ENCODE data around the gene OR5K1. TPM values are rescaled to one million over a fixed set of nuclear protein-coding genes. Genes with fewer than 3 reads are reported as not detected.

Gene OR5K1
- total RNA-seq, 1 donor from 2014 or later, result not detected

DNA sequence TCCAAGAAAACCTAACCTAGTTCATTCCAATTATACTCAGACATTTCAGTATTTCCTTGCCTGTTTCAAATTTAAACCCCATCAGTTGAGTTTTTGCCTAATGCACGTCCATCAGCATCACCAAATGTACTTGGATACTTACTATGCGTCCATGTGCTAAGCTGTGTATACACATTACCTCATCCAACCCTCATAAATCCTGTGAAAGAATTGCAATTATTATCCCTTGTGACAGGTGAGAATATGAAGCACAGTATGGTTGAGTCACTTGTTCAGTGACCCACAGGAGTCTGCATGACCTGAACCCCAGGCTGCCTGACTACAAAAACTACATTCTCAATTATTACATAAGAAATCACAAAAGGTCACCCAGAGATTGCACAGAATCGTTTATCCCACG is 37.0 kb downstream of the OR5K1 start:
- H3K27ac Mint-ChIP-seq (ENCODE audit: unreplicated experiment), result no peak overlapping the region
- peaks cover 46% of the 10 kb centered on the region for H3K27me3 Mint-ChIP-seq (ENCODE audit: unreplicated experiment)
- H3K4me1 Mint-ChIP-seq (ENCODE audit: unreplicated experiment), result no peaks in the 10 kb centered on the region
- no peak for DNase-seq (ENCODE audit: extremely low spot score, unreplicated experiment)
- no peaks in the 10 kb centered on the region for H3K9me3 Mint-ChIP-seq (ENCODE audit: unreplicated experiment)
- H3K4me3 Mint-ChIP-seq (ENCODE audit: unreplicated experiment), result no peak overlapping the region
- no peaks in the 10 kb centered on the region for H3K36me3 Mint-ChIP-seq (ENCODE audit: unreplicated experiment)
- TF ChIP-seq, protein P1, sequence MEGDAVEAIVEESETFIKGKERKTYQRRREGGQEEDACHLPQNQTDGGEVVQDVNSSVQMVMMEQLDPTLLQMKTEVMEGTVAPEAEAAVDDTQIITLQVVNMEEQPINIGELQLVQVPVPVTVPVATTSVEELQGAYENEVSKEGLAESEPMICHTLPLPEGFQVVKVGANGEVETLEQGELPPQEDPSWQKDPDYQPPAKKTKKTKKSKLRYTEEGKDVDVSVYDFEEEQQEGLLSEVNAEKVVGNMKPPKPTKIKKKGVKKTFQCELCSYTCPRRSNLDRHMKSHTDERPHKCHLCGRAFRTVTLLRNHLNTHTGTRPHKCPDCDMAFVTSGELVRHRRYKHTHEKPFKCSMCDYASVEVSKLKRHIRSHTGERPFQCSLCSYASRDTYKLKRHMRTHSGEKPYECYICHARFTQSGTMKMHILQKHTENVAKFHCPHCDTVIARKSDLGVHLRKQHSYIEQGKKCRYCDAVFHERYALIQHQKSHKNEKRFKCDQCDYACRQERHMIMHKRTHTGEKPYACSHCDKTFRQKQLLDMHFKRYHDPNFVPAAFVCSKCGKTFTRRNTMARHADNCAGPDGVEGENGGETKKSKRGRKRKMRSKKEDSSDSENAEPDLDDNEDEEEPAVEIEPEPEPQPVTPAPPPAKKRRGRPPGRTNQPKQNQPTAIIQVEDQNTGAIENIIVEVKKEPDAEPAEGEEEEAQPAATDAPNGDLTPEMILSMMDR (IDR thresholded peaks at IDR 0.05), result no peak

DNA sequence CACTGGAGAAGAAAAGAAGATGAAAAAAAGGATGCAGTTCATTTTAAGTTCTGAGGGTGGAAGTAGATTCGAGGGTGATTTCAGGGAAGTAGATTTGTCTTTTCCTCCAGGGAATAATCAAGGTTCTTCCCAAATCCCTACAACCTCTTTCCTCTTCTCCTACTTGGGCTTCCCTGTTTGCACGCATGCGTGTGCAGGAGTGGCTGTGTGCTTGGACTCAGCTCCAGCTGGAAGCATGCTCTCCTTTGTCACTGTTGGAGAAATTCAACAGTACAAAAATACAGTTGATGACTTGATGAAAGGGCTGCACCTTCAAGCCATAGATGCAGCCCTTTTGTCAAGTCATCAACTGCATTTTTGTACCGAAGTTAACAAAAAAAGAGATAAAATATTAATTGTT is 38.3 kb downstream of the OR5K1 start:
- Mint-ChIP-seq H3K4me3 (ENCODE audit: unreplicated experiment) (no peak overlapping the region), H3K27me3 (ENCODE audit: unreplicated experiment) (peaks cover 41% of the 10 kb centered on the region), H3K4me1 (ENCODE audit: unreplicated experiment) (no peaks in the 10 kb centered on the region), H3K36me3 (ENCODE audit: unreplicated experiment) (no peaks in the 10 kb centered on the region), H3K9me3 (ENCODE audit: unreplicated experiment) (no peaks in the 10 kb centered on the region), H3K27ac (ENCODE audit: unreplicated experiment) (no peak overlapping the region)
- TF ChIP-seq, protein P1 (IDR thresholded peaks at IDR 0.05), result no peak
- DNase-seq (ENCODE audit: extremely low spot score, unreplicated experiment), result no peak

DNA sequence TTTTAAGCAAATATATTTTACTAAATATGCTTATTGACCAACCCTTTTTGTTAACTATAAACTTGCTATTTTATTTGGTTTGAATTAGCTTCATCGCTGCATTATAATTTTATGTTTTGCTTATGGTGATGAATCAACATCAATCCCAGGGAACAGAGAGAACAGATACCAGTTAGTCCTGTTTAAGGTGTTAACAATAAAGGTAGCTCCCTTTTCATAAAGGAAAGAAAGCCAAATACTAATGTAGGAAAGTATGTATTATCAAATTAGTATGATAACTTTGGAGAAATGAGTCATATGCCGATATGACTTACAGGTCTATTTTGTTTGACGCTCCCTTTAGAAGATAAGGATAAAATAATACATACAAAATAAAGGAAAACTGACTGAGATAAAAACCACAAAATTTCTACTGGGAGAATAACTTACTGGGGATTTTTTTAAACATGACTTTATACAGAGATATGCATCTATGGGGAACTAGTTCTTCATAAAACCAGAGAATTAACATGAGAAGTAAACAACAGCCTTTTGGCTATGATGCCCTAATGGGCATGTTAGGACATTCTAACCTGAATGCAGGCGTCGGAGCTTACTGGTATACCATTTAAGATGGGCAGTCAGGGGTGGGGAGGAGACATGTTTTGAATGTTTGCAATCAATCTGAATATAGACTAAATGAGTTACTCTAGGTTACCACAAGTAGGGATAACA is 39.0 kb downstream of the OR5K1 start:
- no peaks in the 10 kb centered on the region for H3K9me3 Mint-ChIP-seq (ENCODE audit: unreplicated experiment)
- H3K4me3 Mint-ChIP-seq (ENCODE audit: unreplicated experiment), result no peak overlapping the region
- no peak for DNase-seq (ENCODE audit: extremely low spot score, unreplicated experiment)
- H3K27ac Mint-ChIP-seq (ENCODE audit: unreplicated experiment), result no peak overlapping the region
- TF ChIP-seq, protein P1 (IDR thresholded peaks at IDR 0.05), result no peak
- no peaks in the 10 kb centered on the region for H3K4me1 Mint-ChIP-seq (ENCODE audit: unreplicated experiment)
- peaks cover 39% of the 10 kb centered on the region for H3K27me3 Mint-ChIP-seq (ENCODE audit: unreplicated experiment)
- no peaks in the 10 kb centered on the region for H3K36me3 Mint-ChIP-seq (ENCODE audit: unreplicated experiment)

DNA sequence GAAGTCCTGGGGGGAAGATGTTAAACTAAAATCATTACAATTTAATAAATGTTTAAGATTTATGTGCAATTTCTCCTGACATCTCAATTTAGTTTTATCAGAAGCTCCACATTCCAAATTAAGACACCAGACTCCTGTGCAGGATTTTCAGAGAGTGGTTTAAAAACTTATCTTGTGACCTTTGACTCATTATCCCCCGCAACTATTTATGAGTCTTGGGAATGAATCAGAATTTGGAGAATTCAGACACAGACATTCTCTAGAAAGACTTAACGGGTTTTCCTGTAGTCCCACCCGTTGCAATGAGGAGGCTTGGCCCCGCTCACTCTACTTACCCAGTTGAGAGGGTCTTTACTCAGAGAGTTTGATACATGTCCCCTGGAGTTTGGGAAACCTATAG is 41.5 kb downstream of the OR5K1 start:
- TF ChIP-seq, protein P1 (IDR thresholded peaks at IDR 0.05), result no peak
- Mint-ChIP-seq H3K4me3 (ENCODE audit: unreplicated experiment) (no peak overlapping the region), H3K36me3 (ENCODE audit: unreplicated experiment) (peaks cover 4% of the 10 kb centered on the region), H3K27me3 (ENCODE audit: unreplicated experiment) (peaks cover 19% of the 10 kb centered on the region), H3K4me1 (ENCODE audit: unreplicated experiment) (no peaks in the 10 kb centered on the region), H3K27ac (ENCODE audit: unreplicated experiment) (no peak overlapping the region), H3K9me3 (ENCODE audit: unreplicated experiment) (no peaks in the 10 kb centered on the region)
- DNase-seq (ENCODE audit: extremely low spot score, unreplicated experiment), result no peak

DNA sequence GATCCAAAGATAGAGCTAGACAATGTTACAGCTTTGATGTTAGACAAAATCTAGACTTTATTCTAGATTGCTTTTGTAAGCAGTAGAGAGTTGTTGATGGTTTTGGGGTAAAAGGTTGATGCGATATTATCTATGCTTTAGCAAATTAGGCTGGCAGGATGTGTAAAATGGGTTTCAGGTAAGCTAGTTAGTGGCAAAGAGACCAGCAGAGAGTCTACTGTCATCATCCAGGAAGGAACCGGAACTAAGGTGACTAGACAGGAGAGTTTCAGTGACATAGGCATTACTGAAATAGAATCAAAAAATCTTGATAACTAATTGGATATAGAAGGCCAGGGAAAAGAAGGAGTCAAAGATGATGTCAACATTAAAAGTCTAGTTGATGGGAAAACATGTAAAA is 45.6 kb downstream of the OR5K1 start:
- no peaks in the 10 kb centered on the region for H3K4me1 Mint-ChIP-seq (ENCODE audit: unreplicated experiment)
- no peaks in the 10 kb centered on the region for H3K27me3 Mint-ChIP-seq (ENCODE audit: unreplicated experiment)
- no peak overlapping the region for H3K27ac Mint-ChIP-seq (ENCODE audit: unreplicated experiment)
- H3K4me3 Mint-ChIP-seq (ENCODE audit: unreplicated experiment), result no peak overlapping the region
- peaks cover 17% of the 10 kb centered on the region for H3K36me3 Mint-ChIP-seq (ENCODE audit: unreplicated experiment)
- TF ChIP-seq, protein P1 (IDR thresholded peaks at IDR 0.05), result no peak
- no peak for DNase-seq (ENCODE audit: extremely low spot score, unreplicated experiment)
- no peaks in the 10 kb centered on the region for H3K9me3 Mint-ChIP-seq (ENCODE audit: unreplicated experiment)

All from osteocyte (in vitro differentiated cells).